CD4-positive, alpha-beta T cell treated with Interferon alpha-2 for 1 hour (primary cell): Measurements from ENCODE around the gene IPO9.
"Not testable (repeated sequence)": the region's sequence is repeated elsewhere in the genome, so short reads cannot be mapped to it uniquely, and the experiment has no call there.

ENCODE experiments used
- DNase-seq, 2 donors: peaks; one replicate each; pipeline ENCODE4 v3.0.0-alpha.2; 2020 to 2022

The IPO9 gene

GRCh38 chr1:201890223-201890622, 61.3 kb downstream of the IPO9 start:
- no peak for DNase-seq

GRCh38 chr1:201890806-201891450, 62.0 kb downstream of the IPO9 start:
- no peak for DNase-seq

DNA sequence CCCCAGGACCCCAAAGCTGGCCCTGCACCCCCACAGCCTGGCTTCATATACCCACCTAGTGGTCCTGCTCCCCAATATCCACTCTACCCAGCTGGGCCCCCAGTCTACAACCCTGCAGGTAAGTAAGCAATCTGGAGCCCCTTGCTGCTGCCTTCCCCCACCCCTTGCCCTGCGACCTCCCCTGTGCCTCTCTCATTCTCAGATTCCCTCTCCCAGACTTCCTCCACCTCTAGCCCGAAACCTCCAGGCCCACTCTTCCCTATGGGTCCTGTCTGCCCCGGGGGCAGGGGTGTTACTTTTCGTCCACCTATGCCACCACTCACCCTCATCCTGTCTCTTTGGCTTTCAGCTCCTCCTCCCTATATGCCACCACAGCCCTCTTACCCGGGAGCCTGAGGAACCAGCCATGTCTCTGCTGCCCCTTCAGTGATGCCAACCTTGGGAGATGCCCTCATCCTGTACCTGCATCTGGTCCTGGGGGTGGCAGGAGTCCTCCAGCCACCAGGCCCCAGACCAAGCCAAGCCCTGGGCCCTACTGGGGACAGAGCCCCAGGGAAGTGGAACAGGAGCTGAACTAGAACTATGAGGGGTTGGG, 62.6 kb downstream of the IPO9 start:
- no peak for DNase-seq

GRCh38 chr1:201892211-201892610, 63.3 kb downstream of the IPO9 start:
- no peak for DNase-seq

GRCh38 chr1:201893431-201893830, 64.5 kb downstream of the IPO9 start:
- no peak for DNase-seq

GRCh38 chr1:201894343-201895119, 65.6 kb downstream of the IPO9 start:
- no peak for DNase-seq

DNA sequence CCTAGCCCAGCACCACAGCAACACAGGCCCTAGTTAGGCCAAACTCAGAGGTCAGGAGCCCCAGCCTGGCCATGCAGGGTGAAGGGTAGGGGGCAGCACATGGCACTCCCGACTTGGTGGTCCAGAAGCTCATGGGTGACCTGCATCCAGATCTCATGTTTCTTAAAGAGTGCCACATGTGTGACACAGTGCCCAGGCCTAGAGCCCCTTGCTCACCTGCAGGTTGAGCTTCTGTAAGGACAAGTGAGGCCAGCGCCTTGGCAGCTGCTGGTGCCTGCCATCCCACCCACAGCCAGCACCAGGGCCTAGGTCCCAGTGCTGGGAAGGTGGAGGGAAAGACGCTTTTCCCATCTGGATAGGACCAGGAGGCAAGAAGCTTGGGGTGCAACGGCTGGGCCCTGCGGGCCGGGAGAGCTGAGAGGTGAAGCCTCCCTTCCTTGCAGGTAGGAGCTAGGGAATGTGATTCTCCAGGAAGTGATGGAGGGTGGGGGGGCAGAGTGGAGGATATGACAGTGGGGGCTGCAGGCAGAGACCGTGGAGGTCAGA, 66.2 kb downstream of the IPO9 start:
- no peak for DNase-seq

GRCh38 chr1:201895913-201896807, 67.2 kb downstream of the IPO9 start:
- peak; percentile 78 to 84 for DNase-seq

- DNase-seq = no peak
These were observed 68.0 kb downstream of the IPO9 start for GRCh38 chr1:201896951-201897391.

GRCh38 chr1:201898240-201898894, 69.4 kb downstream of the IPO9 start:
- DNase-seq = no peak

DNA sequence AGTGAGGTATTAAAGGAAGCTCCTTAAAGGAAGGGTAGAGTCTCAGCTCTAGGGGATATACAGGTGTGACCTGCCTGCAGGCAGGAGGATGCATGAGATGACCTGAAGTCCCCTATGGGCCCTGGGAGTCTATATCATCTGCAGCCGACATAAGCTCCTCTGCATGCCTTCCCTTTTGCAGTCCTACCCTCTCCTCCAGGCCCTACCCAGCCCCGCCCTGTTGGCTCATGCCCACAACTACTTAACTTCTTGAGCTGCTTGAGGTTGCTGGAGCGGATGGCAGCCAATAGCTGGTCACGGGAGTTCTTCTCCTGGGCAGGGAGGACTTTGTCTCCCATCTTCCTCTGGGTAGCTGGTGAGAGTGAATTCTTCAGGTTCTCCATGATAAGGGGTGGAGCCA, 70.0 kb downstream of the IPO9 start:
- no peak for DNase-seq

GRCh38 chr1:201899683-201900429, 70.9 kb downstream of the IPO9 start:
- no peak for DNase-seq

GRCh38 chr1:201900476-201900875, 71.5 kb downstream of the IPO9 start:
- no peak for DNase-seq

- DNase-seq = not testable (repeated sequence)
These were observed 72.1 kb downstream of the IPO9 start for GRCh38 chr1:201901036-201901435.

- DNase-seq = no peak
These were observed 73.2 kb downstream of the IPO9 start for GRCh38 chr1:201902198-201902597.

GRCh38 chr1:201903135-201903534, 74.2 kb downstream of the IPO9 start:
- no peak for DNase-seq

DNA sequence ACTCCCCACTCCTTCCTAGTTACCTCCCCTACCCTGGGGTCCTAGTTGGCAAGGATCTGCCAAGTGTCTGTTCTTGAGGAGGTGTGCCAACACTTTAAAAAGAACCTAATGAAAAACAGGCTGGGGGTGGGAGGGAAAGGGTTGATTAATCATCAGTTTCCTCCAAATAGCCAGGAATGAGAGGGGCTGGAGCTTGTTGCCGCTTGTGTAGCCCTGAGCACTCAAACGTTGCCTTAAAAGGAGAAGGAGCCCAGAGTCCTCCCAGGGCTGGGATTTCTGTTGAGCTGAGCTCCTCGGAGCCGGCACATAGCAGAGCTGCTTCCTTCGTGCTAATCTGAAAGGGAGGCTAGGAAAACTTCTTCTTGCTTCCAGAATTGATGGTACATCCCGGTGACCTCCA, 75.6 kb downstream of the IPO9 start:
- no peak for DNase-seq

- no peak for DNase-seq
These were observed 76.4 kb downstream of the IPO9 start for GRCh38 chr1:201905234-201905890.

- no peak for DNase-seq
These were observed 77.4 kb downstream of the IPO9 start for GRCh38 chr1:201906336-201906735.

DNA sequence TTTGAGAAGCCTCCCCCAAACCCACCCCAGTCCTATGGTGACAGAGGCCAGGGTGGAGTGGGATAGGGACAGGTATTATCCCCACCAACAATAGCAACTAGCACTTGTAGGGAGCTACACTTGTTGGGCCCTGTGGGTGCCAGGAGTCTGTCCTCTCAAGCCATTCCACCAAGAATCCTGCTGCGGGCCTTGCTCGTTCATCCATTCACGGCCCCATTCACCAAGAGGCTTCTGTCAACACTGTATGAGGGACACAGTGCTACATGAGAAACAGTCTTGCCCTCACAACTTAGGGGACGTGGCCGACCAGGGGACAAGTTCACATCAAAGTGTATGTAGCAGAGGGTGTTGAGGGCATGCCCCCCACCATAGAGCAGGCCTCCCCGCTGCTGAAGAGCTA, 78.7 kb downstream of the IPO9 start:
- DNase-seq = no peak
